NCI-H345 treated with DMSO at 0.1 percent for 48 hours (cell line): Measurements from ENCODE around the gene SCGN.
"Not testable (repeated sequence)": the region's sequence is repeated elsewhere in the genome, so short reads cannot be mapped to it uniquely, and the experiment has no call there.

Source experiments
- DNase-seq: peaks from one replicate; lab custom pipeline; 2025; ENCODE audit not compliant: unreplicated experiment; lab: John Stamatoyannopoulos, UW

The SCGN gene

GRCh38 chr6:25726122-25726911 lies 74.3 kb downstream of the SCGN start:
- no peak for DNase-seq

- DNase-seq = no peak
Observed at GRCh38 chr6:25727028-25727427, 75.0 kb downstream of the SCGN start.

DNA sequence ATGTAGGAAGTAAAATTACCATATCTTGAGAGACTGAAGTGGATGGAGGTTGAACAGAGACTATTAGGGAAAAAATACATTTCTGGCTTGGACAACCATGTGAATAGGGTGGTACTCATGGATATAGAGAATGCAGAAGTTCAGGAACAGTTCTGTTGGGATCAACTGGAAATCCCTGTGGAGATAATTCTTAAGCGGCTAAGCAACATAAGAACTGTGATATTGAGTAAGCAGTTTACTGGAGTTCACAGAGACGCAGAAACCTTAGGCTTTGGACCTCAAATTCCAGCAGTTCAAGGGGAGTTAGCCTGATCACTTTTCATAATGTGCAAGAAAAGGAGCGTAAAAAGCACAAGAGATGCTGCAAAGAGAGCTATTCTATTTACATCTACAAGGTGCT lies 78.9 kb downstream of the SCGN start:
- DNase-seq = no peak

DNA sequence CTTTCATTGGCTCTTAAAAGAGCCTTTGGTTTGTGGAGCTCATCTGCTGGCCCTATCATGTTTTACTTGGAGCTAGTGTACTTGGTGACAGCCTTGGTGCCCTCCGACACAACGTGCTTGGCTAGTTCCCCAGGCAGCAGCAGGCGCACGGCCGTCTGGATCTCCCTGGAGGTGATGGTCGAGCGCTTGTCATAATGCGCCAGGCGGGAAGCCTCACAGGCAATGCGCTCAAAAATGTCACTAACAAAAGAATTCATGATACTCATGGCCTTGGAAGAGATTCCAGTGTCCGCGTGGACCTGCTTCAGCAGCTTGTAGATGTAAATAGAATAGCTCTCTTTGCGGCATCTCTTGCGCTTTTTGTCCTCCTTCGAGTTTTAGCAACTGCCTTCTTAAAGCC lies 79.7 kb downstream of the SCGN start:
- no peak for DNase-seq

DNA sequence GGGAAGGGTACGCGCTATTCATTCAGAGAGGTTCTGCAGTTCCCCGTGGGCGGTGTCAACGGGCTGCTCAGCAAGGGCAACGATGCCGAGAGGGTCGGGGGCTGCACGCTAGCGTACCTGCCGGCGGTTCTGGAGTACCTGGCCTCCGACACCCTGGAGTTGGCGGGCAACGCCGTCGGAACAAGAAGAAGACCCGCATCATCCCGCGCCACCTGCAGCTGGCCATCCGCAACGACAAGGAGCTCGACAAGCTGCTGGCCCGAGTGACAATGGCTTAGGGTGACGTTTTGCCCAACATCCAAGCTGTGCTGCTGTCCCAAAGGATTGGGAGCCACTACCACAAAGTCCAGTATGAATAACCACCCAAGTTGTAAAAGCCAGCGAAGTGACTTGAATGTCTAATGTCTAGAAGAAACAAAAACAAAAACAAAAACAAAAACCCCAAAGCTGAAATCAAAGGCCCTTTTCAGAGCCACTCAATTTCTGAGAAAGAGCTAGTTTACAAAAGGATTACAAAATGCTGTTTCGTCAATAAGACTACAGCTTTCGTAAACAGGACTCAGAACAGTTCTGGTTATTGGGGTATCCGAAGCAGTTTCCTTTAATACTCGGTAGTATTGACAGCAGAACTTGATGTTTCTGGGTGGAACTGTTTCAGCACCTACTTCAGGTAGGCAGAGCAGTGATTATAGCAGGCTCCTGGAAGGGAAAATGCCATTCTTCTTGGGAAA lies 80.6 kb downstream of the SCGN start:
- DNase-seq = no peak

DNA sequence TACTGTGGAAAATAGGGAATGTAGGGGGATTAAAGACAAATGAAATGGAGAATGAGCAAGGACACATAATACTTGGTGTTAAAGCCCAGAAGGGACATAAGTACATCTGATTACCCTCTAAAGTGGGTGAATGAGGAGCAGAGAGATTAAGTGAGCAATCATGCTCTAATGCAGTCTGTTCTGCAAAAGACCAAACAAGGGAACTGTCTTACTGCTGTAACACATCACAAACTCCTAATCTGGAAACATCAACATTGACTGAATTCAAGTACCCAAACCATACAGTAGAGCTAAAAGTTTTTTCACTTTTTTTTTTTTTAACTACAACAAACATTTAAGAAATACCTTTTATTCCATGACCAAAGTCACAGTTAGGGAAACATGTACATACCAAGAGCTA lies 83.2 kb downstream of the SCGN start:
- DNase-seq = no peak

DNA sequence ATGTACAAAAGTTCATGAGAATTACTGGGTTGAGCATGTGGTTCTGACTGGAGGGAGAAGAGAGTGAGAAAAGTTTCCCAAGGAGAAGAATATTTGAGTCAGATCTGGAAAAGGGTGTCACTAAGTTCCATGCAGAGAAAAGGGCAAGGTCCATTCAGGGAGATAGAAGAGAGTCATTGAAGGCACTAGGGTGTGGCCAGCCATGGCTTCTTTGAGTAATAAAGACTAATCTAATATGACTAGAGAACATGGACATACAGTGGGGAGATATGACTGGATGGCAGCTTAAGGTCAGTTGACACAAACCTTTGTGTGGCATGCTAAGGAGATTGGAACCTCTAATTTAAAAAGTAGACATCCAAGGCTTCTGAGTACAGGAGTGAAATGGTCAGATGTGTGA lies 91.9 kb downstream of the SCGN start:
- no peak for DNase-seq

DNA sequence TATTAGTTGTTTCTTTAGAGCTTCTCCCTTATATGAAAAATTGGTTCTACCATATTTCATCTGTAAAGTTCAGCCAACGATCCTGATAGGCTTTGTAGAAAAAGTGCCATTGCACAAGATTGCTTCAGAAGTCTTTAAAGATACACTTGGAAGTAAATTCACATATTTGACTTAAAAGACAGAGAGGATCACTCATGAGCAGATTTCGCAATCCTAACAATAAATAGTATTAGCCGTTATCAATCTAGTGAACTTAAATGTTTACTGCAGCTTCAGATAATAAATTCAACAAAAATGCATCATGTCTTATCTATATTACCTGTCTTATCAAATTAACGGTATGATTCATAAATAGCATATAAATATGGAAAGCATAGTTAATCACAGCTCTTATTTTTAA lies 93.8 kb downstream of the SCGN start:
- no peak for DNase-seq

DNA sequence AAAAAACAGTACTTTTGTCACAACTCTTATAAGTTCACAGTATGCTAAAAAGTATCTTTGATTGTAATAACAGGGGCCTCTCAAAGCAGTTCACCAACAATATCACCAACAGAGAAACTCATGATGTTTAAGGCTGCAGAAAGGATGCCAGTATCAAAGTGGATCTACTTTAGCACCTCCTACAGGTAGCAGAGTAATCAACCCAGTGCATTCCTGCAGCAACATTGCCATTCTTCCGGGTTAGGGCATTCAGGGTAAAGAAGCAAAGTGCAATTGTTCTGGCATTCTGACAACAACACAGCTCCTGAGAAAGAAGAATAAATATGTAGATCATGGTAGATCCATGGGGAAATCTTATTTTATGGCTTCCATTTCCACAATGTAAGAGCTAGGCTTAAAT lies 95.0 kb downstream of the SCGN start:
- no peak for DNase-seq

DNA sequence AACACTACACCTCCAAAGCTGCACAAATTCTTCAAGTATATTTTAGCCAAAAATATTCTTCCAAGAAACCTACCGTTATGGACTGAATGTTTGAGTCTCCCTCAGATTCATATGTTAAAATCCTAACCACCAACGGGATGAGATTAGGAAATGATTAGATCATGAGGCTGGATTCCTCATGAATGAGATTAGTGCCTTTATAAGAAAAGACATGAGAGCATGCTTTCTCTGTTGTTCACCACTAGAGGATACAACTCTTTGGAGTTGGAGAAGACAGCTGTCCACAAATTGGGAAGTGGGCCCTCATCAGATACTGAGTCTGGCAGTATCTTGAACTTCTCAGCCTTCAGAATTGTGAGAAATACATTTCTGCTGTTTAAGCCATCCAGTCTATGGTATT lies 95.5 kb downstream of the SCGN start:
- DNase-seq = no peak

DNA sequence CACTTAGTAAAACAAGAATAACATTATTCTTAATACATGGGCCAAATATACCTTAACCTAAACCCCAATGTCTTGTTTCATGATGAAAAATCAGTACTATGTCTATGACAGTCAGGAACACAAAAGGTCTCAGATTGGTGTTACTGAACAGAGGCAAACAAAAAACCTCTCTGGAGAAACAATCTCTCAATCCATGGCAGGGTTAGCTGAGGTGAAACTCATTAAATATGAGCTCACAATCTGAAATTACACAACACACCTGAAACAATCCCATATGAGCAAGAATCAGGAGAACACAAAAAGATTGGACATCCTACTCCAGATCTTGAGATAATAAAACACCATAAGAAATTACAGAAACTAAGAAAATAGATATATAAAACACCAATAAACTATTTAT lies 96.0 kb downstream of the SCGN start:
- no peak for DNase-seq

- not testable (repeated sequence) for DNase-seq
Observed at GRCh38 chr6:25748601-25749517, 96.8 kb downstream of the SCGN start.

- no peak for DNase-seq
Observed at GRCh38 chr6:25749837-25750236, 97.8 kb downstream of the SCGN start.

GRCh38 chr6:25750906-25751305 lies 98.9 kb downstream of the SCGN start:
- no peak for DNase-seq
